ENCODE results near the gene PI4K2B. TPM values are rescaled to one million over a fixed set of nuclear protein-coding genes. Genes with fewer than 3 reads are reported as not detected.
A peak's percentile ranks its signal among the peaks of the same experiment; 100 is the strongest.
"Not testable (repeated sequence)": the region's sequence is repeated elsewhere in the genome, so short reads cannot be mapped to it uniquely, and the experiment has no call there.

PI4K2B gene
- total and polyA plus RNA-seq, 2 experiments from 2014 or later = 11.8 to 44.1 TPM

DNA sequence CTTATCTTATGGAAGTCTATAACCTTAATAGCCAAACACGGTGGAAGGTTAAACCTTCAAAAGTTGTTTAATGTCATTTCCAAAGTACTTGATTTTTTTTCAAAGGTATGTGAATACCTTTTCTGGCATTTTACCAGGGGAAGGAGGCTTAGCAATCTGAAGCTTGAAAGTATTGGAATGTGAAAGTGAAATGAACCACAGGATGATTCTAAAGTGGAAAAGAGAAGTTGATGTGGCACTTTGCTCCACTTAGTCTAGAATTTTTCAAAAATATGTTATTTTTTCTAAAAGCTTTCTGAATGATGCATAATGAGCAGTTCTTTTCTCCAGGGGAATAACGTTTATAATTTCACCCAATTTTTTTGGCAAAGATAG lies 19.2 kb downstream of the PI4K2B start:
- Histone ChIP-seq H3K9me3 (ENCODE audit: low read depth) (no peaks in the 10 kb centered on the region), H3K4me3 (no peak overlapping the region), H3K4me1 (ENCODE audit: insufficient read depth) (no peaks in the 10 kb centered on the region), H3K36me3 (replicated peaks; ENCODE audit: insufficient read depth, low read depth) (no peaks in the 10 kb centered on the region), H3K4me2 (no peak overlapping the region), H2AFZ (no peak overlapping the region), H3K79me2 (peaks cover 55% of the 10 kb centered on the region), H3K27me3 (no peaks in the 10 kb centered on the region), H3K9me2 (replicated peaks; ENCODE audit: insufficient read depth) (no peaks in the 10 kb centered on the region), H4K20me1 (ENCODE audit: insufficient read depth, poor library complexity, severe bottlenecking) (no peaks in the 10 kb centered on the region), H3K27ac (peak overlapping the region; percentile 14)
- DNase-seq (ENCODE audit: low spot score) = no peak
- 49% methylated on average over 2 of the region's 2 CpGs for WGBS (ENCODE audit: low lambda C conversion rate, missing lambda C conversion rate)
- TF ChIP-seq EZH2 (IDR thresholded peaks at IDR 0.05; ENCODE audit: borderline replicate concordance) (no peak), EZH2phosphoT487 (IDR thresholded peaks at IDR 0.05; ENCODE audit: low read depth, severe bottlenecking, unreplicated experiment) (no peak)
- TF ChIP-seq, protein P1, sequence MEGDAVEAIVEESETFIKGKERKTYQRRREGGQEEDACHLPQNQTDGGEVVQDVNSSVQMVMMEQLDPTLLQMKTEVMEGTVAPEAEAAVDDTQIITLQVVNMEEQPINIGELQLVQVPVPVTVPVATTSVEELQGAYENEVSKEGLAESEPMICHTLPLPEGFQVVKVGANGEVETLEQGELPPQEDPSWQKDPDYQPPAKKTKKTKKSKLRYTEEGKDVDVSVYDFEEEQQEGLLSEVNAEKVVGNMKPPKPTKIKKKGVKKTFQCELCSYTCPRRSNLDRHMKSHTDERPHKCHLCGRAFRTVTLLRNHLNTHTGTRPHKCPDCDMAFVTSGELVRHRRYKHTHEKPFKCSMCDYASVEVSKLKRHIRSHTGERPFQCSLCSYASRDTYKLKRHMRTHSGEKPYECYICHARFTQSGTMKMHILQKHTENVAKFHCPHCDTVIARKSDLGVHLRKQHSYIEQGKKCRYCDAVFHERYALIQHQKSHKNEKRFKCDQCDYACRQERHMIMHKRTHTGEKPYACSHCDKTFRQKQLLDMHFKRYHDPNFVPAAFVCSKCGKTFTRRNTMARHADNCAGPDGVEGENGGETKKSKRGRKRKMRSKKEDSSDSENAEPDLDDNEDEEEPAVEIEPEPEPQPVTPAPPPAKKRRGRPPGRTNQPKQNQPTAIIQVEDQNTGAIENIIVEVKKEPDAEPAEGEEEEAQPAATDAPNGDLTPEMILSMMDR (IDR thresholded peaks at IDR 0.05; ENCODE audit: poor library complexity) = no peak

DNA sequence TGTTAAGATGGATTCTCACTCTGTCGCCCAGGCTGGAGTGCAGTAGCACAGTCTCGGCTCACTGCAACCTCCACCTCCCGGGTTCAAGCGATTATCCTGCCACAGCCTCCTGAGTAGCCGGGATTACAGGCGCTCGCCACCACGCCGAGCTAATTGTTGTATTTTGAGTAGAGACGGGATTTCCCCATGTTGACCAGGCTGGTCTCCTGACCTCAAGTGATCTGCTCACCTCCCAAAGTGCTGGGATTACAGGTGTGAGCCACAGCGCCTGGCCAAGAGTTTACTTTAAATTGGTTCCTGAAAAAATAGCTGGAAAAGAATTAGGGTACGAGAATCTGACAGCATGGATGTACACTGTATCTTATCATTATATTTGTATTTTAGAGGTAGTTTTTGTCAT lies 20.0 kb downstream of the PI4K2B start:
- not testable (repeated sequence) for H3K4me1 ChIP-seq (ENCODE audit: insufficient read depth); H3K27ac ChIP-seq; H3K4me2 ChIP-seq; H4K20me1 ChIP-seq (ENCODE audit: insufficient read depth, poor library complexity, severe bottlenecking); DNase-seq (ENCODE audit: low spot score); H3K9me2 ChIP-seq (replicated peaks; ENCODE audit: insufficient read depth); H3K36me3 ChIP-seq (replicated peaks; ENCODE audit: insufficient read depth, low read depth); H3K27me3 ChIP-seq; H3K9me3 ChIP-seq (ENCODE audit: low read depth); H3K4me3 ChIP-seq; H2AFZ ChIP-seq
- H3K79me2 ChIP-seq = peaks cover 48% of the 10 kb centered on the region
- WGBS (ENCODE audit: low lambda C conversion rate, missing lambda C conversion rate) = 95% methylated on average over 12 of the region's 12 CpGs

DNA sequence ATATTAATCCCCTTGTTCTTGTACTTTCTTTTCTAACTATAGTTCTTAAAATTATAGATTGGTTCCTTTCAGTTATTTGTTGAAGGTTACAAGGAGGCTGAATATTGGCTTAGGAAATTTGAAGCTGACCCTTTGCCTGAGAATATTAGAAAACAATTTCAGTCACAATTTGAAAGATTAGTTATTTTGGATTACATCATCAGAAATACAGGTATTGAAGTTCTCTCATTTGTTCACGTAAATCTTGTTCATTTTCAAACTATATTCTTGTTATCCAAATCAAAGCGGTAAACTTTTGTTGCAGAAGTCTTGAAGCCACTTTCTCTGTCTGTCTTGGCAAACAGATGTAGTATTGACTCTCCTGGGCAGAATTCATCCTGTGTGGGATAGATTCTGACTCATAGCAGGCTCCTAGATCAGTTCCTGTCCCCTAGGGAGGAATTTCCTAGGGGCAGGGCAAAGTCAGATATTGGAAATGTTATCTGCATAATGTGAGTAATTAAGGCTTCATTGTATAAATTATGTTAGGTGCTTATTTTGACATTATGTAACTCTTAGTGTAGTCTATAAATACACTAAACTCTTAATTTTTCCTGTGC lies 25.2 kb downstream of the PI4K2B start:
- H3K4me3 ChIP-seq = no peak overlapping the region
- H2AFZ ChIP-seq = no peak overlapping the region
- no peaks in the 10 kb centered on the region for H3K36me3 ChIP-seq (replicated peaks; ENCODE audit: insufficient read depth, low read depth)
- no peak overlapping the region for H3K4me2 ChIP-seq
- no peaks in the 10 kb centered on the region for H3K9me2 ChIP-seq (replicated peaks; ENCODE audit: insufficient read depth)
- DNase-seq (ENCODE audit: low spot score) = no peak
- no peaks in the 10 kb centered on the region for H3K4me1 ChIP-seq (ENCODE audit: insufficient read depth)
- H3K27ac ChIP-seq = no peak overlapping the region
- H3K9me3 ChIP-seq (ENCODE audit: low read depth) = no peaks in the 10 kb centered on the region
- TF ChIP-seq, protein P1 (IDR thresholded peaks at IDR 0.05; ENCODE audit: poor library complexity) = no peak
- TF ChIP-seq EZH2phosphoT487 (IDR thresholded peaks at IDR 0.05; ENCODE audit: low read depth, severe bottlenecking, unreplicated experiment) (no peak), EZH2 (IDR thresholded peaks at IDR 0.05; ENCODE audit: borderline replicate concordance) (no peak)
- WGBS (ENCODE audit: low lambda C conversion rate, missing lambda C conversion rate) = 94% methylated on average over 2 of the region's 2 CpGs
- H4K20me1 ChIP-seq (ENCODE audit: insufficient read depth, poor library complexity, severe bottlenecking) = no peaks in the 10 kb centered on the region
- peaks cover 12% of the 10 kb centered on the region for H3K79me2 ChIP-seq
- H3K27me3 ChIP-seq = no peaks in the 10 kb centered on the region

DNA sequence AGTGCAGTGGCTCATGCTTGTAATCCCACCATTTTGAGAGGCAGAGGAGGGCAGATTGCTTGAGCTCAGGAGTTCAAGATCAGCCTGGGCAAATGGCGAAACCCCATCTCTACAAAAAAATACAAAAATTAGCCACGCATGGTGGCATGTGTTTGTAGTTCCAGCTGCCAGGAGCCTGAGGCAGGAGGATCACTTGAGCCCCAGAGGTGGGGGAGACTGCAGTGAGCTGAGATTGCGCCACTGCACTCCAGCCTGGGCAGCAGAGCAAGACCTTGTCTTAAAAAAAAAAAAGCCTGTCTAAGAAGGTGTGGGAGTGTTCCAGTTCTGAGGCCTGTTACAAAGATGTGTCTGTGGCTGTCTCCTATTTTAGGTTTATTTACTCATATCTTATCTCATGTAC lies 38.0 kb downstream of the PI4K2B start:
- no peaks in the 10 kb centered on the region for H3K79me2 ChIP-seq
- H3K4me3 ChIP-seq = no peak overlapping the region
- H3K36me3 ChIP-seq (replicated peaks; ENCODE audit: insufficient read depth, low read depth) = no peaks in the 10 kb centered on the region
- TF ChIP-seq EZH2phosphoT487 (IDR thresholded peaks at IDR 0.05; ENCODE audit: low read depth, severe bottlenecking, unreplicated experiment) (no peak), EZH2 (IDR thresholded peaks at IDR 0.05; ENCODE audit: borderline replicate concordance) (no peak)
- TF ChIP-seq, protein P1 (IDR thresholded peaks at IDR 0.05; ENCODE audit: poor library complexity) = no peak
- H3K4me2 ChIP-seq = no peak overlapping the region
- WGBS (ENCODE audit: low lambda C conversion rate, missing lambda C conversion rate) = 100% methylated on average over 3 of the region's 3 CpGs
- H3K9me3 ChIP-seq (ENCODE audit: low read depth) = no peaks in the 10 kb centered on the region
- no peaks in the 10 kb centered on the region for H3K9me2 ChIP-seq (replicated peaks; ENCODE audit: insufficient read depth)
- H3K4me1 ChIP-seq (ENCODE audit: insufficient read depth) = no peaks in the 10 kb centered on the region
- no peaks in the 10 kb centered on the region for H4K20me1 ChIP-seq (ENCODE audit: insufficient read depth, poor library complexity, severe bottlenecking)
- H3K27ac ChIP-seq = no peak overlapping the region
- H2AFZ ChIP-seq = no peak overlapping the region
- no peak for DNase-seq (ENCODE audit: low spot score)
- H3K27me3 ChIP-seq = no peaks in the 10 kb centered on the region
